Sciatic nerve (tissue), 2 donors: ENCODE measurements around the gene KDELR1. TPM values are rescaled to one million over a fixed set of nuclear protein-coding genes. Genes with fewer than 3 reads are reported as not detected.

ENCODE experiments used
- ATAC-seq: fragments of 200-7000 bp; cut with Tn5 transposase; one replicate; pipeline ENCODE4 v1.9.1; 2020; ENCODE audit warnings: mild to moderate bottlenecking, moderate library complexity
- DNase-seq: peaks from one replicate; pipeline ENCODE4 v3.0.0-alpha.2; 2020; ENCODE audit warnings: low spot score
- intact Hi-C: fragments of 100-400 bp; cut with DNase I; formaldehyde crosslinking; loops from one replicate; pipeline ENCODE4 v1.14.2; 2022
- total RNA-seq: library from RNA; stranded (reverse); fragmentation: NEBNext Ultra II Directional; extraction: Animal tissue kit (Norgen Biotek cat#: 25700); gene quantifications from one replicate; pipeline ENCODE4 v1.2.1, GENCODE V29; 2021
- donor health status: DM: no; HTN: no; CAD: no.
- donor health status: DM: no; HTN: no; CAD: no.

Gene KDELR1
- total RNA-seq, 1 donor from 2014 or later = 104 TPM

DNA sequence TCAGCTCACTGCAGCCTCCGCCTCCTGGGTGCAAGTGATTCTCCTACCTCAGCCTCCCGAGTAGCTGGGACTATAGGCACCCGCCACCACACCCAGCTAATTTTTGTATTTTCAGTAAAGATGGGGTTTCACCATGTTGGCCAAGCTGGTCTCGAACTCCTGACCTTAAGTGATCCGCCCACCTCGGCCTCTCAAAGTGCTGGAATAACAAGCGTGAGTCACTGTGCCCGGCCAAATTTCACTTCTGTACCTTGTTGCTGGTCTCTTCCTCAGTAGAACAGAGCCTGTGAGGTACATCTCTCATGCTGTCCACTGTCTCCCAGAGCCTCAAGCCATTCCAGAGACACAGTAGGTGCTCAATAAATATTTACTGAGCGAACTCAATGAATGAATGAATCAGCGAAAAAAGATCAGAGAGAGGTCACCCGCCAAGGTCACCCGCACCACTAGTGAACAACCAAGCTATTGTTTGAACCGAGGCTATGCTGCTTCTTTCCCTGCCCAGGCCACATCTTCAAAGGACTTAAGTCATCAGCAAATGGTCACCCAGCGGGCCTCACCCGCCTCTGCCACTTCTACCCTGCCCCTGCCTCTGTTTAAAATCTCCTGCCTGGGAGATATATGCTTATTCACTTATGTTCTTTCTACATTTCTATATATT lies 36.9 kb downstream of the KDELR1 start:
- no peak for ATAC-seq
- intact Hi-C loops = no loop called here
- DNase-seq = no peak

DNA sequence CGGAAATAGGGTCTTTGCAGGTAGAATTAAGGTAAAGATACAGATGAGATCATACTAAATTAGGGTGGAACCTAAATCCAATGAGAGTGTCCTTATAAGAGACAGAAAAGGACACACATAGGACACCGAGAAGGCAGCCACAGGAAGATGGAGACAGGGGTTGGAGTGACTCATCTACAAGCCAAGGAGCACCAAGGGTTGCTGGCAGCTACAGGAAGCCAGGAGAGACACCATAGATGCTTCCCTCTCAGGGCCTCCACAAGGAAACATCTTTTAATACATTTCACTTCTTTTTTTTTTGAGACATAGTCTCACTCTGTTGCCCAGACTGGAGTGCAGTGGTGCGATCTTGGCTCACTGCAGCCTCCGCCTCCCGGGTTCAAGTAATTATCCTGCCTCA lies 37.7 kb downstream of the KDELR1 start:
- ATAC-seq = no peak
- intact Hi-C loops = no loop called here
- no peak for DNase-seq

DNA sequence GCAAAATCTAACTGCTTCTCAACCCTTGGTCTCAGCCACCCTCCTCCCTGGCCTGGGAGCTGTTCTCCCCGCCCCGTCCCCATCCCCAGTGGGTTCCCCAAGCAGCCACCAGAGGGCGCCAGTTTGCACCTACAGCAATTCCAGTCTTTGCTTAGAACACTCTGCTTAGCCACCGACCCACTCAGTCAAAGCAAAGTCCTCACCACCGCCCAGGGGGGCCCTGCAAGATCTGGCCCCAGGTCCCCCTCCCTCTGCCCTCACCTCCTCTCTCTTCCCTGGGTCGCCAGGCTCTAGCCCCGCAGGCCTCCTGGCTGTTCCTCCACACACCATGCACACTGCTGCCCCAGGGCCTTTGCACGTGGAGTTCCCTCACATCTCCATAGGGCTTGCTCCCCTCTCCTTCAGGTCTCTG lies 40.0 kb downstream of the KDELR1 start:
- DNase-seq (peak; percentile 78), ATAC-seq (peak; percentile 60)
- intact Hi-C loops = no loop called here

DNA sequence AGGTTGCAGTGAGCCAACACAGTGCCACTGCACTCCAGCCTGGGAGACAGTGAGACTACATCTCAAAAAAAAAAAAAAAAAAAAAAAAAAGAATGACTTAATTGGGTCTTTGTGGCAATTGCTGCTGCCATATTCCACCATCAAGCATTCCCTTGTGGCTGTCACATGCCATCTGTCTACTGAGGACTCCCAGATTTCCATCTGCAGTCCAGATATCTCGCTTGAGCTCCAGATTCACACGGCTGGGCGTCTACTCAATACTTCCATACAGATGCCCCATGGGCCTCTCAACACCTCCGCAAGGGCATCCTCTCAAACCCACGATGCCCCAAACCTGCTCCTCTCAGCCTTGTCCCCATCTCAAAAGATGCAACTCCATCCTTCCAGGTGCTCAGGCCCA lies 40.5 kb downstream of the KDELR1 start:
- intact Hi-C loops = no loop called here
- ATAC-seq (no peak), DNase-seq (no peak)

DNA sequence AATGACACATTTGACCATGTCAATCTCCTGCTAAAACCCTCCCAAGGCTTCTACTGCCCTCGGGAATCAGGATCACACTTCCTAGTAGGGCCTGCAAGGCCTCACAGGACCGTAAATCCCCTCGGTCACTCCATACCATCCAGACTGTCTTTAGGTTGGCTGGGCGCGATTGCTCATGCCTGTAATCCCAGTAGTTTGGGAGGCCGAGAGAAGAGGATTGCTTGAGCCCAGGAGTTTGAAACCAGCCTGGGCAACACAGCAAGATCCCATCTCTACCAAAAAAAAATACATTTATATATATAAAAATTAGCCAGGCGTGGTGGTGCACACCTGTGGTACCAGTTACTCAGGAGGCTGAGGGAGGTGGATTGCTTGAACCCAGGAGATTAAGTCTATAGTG lies 42.6 kb downstream of the KDELR1 start:
- DNase-seq = no peak
- ATAC-seq = no peak
- intact Hi-C loops = no loop called here

DNA sequence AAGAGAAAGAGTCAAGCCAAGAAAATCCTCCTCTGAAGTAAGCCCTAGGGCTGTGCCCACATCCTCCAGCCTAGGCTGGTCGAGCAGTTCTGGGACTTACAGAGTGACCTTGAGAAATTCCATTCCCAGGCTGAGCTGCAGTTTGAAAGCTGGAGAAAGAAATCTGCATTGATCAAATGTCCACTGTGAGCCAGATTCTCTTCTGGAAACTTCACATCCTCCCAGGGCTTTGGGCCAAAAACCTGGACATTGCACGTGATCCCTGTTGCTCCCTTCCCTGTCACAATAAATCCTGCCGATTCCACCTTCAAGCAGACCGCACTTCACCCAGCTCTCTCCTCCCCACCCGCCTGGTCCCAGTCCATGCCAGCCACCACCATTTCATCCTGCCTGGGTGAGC lies 43.3 kb downstream of the KDELR1 start:
- intact Hi-C loops = no loop called here
- DNase-seq = no peak
- ATAC-seq = no peak

DNA sequence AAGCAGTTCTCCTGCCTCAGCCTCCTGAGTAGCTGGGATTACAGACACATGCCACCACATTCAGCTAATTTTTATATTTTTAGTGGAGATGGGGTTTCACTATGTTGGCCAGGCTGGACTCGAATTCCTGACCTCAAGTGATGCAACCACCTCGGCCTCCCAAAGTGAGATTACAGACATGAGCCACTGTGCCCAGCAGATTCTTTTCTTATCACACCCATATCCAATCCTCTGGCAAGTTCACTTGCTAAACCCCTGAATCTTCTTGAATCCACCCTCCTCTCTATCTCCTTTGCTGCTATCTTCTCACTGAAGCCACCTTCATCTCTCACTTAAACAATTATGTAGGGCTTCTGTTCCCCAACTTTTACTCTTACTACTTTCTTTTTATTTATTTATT lies 45.2 kb downstream of the KDELR1 start:
- intact Hi-C loops = no loop called here
- no peak for DNase-seq
- ATAC-seq = no peak

DNA sequence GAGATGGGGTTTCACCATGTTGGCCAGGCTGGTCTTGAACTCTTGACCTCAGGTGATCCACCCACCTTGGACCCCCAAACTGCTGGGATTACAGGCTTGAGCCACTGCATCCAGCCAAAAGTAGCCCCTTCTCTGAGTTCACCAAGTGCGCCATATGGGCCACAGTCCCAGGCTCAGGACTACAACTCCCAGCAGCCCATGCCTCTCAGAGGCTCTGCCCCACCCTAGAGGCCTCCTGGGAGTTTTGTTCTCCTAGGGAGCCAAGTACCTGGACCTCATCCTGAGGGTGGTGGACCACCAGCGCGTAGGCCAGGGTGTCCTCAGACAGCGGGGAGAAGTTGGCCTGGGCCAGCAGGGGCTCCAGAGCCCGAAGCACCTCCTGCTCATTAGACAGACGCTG lies 46.5 kb downstream of the KDELR1 start:
- intact Hi-C loops = no loop called here
- no peak for DNase-seq
- ATAC-seq = no peak

DNA sequence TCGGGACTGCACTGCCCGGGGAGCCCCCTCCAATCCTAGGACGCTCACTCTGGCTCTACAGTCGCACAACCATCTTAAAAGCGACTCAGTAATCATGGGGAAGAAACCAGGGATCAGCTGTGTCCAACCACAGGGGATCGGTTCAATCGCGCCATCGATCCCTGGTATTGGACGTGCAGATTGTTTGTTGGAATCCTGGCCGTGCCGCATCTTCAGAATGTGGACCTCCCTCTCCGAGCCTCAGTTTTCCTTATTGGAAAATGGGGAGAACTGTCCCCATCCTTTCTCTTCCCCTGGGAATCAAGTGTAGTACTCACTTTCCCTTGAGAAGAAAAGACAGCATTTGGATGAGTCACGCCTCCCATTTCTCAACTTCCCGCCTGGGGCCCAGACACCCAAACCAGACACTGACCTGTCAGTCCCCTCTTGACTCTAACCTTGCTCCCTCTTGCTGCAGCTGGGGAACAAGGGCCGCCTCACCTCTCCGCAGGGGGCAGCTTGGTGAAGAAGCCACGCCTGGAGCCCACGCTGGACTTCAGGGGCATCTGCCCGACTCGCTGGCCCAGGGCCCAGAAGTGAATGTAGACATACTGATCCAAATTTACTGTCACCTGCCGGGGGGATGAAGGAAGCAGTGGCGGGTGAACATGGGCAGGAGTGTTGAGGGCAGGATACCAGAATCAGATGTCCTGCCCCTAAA lies 48.4 kb downstream of the KDELR1 start:
- DNase-seq (no peak), ATAC-seq (no peak)
- intact Hi-C loops = no loop called here

DNA sequence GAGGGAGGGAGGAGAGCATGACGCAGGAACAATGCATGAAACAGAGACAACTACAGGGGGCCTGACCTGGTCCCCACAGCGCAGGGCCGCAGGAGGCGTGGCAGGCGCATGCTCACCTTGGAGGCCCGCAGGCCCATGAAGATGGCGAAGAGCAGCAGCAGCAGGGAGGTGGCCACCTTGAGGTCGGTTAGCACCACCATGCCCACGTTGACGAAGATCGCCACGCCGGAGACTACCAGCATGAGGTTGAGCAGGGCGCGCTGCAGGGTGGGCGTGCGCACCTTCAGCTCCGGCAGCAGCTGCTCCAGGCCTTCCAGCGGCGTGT lies 49.0 kb downstream of the KDELR1 start:
- intact Hi-C loops = no loop called here
- DNase-seq = no peak

DNA sequence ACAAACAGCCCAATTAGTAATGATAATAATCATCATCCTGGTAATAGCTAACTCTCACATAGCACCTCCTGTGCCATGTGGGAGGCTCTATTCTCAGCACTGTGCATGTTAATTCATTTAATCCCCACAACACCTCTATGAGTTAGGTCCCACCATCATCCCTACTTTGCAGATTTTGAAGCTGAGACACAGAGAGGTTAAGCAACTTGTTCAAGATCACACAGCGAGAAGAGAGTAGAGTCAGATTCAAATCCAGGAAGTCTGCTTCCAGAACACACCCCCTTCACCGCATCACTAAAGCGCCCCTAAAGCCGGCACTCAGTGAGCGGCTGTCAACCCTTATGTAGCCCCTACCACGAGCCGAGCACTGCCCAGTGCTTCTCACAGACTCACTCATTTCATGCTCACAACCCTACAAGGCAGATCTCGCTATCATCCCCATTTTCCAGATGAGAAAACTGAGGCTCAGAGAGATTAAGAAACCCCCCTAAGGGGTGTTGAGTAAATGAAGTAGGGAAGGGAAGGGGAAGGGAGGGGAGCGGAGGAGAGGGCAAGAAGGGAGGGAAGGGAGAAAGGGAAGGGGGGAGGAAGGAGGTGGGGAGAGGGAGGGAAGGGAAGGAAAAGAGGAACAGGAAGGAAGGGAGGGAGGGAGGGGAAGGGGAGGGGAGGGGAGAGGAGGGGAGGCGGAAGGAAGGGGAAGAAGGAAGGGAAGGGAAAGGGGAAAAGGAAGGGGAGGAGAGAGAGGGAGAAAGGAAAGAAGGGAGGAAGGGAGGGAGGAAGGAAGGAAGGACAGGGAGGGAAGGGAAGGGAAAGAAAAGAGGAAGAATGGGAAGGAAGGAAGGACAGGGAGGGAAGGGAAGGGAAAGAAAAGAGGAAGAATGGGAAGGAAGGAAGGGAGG lies 49.6 kb downstream of the KDELR1 start:
- intact Hi-C loops = no loop called here
- ATAC-seq = no peak
- DNase-seq = no peak

More for the DNA sequence above, 49.0 kb downstream of the KDELR1 start:
- ATAC-seq = no peak

DNA sequence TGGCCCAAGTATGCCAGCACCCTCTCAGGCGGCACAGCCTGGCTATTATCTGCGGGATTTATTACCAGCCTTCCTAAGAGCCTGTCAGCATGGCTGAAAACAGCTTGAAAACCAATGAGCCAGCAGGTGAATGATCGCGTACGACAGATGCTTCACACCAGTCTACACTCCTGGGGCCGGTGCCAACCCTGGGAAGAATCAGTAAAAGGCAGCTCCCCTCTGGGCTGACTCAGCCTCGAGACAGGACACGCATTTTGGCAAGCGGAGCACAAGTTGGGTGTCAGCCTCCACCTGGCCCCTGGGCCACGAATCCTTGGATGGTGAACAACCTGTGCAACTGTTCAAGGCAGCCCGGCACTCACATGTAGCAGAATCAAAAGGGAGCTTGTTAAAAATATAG lies 50.4 kb downstream of the KDELR1 start:
- intact Hi-C loops = no loop called here
- DNase-seq (no peak), ATAC-seq (no peak)

DNA sequence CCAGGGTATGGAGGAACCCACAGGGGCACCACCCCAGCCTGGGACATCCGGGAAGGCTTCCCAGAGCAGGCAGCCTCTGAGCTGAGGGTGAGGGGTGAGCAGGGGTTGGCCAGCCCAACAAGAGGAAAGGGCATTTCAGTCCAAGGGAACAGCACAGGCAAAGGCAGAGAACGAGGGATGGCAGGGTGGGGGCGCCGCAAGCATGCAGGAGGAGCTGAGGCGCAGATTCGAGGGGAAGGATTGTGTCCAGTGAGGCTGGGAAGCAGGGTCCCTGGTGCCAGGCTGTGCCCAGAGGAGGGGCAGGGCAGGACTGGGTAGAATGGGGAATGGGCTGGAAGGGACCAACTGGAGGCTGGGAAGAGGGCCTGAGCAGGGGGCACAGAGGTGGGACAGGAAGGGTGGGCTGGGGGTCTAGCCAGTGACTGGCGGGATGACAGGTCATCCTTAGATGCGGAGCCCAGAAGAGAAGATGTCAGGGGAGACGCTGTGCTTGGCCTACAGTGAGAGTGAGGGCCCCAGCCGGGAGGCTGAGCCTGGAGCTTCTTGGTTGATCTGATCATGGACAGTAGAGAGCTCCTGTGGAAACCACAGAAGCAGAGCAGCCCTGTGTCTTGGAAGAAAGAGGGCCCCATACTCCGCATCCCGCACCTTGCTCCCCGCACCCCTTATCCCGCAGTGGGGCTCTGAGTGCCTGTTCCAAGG lies 52.4 kb downstream of the KDELR1 start:
- ATAC-seq = no peak
- intact Hi-C loops = no loop called here
- no peak for DNase-seq

DNA sequence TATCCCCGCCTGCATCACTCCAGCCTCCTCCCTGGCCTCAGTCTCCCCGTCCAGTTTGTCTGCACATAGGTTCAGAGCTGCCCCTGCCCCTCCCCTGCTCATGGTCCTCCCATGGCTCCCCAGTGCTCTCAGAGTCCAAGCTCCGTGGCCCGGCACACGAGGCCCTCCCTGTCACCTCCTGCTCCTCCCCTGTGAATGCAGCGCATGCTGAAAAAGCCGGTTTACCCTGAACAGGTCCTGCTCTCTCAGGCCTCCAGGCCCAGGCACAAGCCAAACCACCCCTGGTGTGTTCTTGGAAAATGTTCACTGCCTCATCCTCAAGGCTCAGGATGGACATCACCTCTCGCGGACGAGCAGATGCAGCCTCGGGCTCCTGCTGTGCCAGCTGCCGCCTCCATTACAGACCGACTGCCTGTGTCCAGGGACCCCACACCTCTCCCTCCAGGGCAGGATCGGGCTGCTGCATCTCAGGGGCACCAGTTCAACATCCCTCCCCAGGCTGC lies 53.0 kb downstream of the KDELR1 start:
- DNase-seq = no peak
- ATAC-seq = no peak
- intact Hi-C loops = no loop called here

DNA sequence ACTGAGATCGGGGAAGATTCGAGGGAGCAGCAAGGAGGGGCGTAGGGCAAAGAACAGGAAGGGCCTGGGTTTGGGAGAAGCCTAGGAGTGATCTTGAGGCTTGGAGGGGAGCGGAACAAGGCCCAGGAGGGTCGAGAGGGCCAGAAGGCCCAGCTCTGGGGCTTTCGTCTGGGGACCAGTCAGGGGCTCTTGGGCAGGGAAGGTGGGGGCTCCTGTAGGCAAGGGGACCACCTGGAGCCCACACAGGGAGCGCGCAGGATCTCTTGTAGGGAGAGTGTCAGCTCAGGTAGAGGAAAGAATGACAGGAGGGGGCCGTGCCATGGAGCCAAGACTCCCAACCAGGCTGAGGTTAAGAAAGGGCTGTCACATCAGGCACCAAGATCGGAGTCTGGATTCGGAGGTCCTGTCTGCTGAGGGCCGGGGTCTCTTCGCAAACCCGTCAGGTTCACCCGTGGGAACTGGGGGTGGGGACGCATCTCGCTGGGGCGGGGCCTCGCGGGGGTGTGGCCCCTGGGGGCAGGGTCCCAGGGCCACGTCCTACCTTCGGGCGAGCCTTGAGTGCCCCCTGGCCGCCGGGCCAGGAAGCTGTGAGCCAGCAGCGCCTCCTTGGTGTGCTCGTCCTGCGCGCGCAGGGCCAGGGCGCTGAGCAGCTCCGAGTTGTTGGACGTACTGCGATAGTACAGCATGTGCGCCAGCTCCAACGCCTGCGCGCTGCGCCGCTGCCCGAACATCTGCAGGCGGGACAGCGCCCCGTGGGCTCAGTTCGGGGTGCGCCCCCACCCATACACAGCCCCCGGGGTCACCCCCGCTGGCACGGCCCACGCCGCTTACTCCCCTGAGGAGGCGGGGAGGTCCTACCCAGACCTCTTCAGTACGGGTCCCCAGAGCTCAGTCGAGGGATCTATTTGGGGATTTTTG lies 57.6 kb downstream of the KDELR1 start:
- intact Hi-C loops = loop anchor here (2.0 kb wide), 1 partner anchor 15 kb away; no protein-coding TSS in a partner anchor
- peak; percentile 87 for ATAC-seq
- DNase-seq = peak; percentile 92

DNA sequence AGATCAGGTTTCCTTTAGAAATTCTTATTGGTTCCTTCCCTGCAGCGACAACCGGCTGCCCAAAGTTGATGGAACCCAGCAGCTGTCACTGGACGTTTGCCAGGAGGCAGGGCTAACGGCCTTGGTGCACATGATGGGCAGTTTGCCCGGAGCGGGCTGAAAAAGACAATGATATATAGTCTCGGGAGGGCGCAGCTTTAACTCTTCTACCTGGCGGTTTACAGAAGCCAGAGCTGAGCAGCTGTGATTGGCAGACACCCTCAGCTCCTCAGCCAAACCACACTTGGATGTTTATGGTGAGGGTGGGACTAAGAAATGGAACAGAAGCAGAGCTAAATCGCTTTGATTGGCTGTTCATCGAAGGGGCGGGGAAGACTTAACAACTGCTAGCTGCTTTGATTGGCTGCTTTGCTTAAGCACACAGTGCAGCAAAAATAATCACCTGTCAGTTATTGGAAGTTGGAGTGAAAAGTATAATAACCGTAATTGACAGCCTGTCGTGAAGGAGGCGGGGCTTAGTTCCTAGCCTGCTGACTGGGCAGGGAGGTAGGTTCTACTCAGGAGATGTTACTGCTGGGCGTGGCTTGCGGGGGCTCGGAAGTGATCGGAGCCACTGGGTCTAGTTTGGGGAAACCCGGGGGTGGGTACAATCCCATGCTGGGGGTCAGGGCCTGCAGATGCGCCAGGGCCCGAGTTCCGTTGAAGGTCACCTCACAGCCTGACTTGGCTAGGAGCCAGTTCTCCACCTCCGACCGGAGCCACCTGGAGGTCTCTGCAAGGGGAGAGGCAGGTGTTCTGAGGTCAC lies 58.5 kb downstream of the KDELR1 start:
- intact Hi-C loops = no loop called here
- peak; percentile 86 for ATAC-seq
- DNase-seq = peak; percentile 92
